Measurements from ENCODE around the gene KCNIP2.
A peak's percentile ranks its signal among the peaks of the same experiment; 100 is the strongest.

KCNIP2 gene

DNA sequence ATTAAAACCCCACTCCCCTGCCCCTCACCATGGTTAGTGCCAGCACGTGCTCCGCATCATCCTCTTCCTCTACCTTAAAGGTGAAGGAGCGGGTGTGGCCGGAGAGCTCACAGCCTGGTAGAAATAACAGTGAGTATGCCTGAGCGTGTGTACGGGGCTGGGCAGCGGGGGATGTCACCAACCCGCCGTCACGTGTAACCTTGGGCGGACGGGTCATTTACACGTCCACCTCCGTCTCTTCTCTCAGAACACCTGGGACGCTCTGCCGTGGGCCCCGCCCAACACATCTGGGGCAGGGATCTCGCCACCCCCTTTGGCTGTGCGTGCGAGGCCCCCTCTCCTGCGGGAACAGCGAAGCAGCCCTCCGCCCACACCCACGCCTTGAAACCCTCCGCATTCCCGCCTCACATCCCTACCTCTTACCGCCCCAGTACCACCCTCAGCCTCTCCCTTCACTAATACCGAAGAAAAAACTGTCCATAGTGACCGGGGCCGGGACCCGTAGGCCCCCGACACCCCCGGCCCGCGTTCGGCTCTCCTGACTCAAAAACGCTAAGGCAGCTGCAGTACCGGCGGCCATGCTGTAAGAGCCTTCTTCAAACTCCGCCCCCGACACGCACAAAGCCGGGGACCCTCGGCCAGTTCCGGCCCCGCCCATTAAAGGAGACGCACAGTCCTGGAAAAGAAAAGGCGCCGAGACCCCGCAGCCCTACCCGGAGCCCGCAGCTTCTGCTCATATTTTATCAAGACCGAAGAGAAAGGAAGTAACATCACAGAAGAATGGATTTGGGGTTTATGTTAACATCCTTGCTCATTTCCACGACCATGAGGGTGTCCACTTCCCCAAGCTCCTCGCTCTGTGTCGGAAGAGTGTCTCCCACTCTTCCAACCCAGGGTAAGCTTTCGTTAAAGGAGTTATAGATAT is 60.5 kb downstream of the KCNIP2 start, which contains the start of gene NPM3:
NPM3 (minus strand) TSS at position 636 of the 925 bp plus-strand sequence; CDS start at position 580, 56 bp downstream.
- DNase-seq (ENCODE audit: low spot score): peak; percentile 90

DNA sequence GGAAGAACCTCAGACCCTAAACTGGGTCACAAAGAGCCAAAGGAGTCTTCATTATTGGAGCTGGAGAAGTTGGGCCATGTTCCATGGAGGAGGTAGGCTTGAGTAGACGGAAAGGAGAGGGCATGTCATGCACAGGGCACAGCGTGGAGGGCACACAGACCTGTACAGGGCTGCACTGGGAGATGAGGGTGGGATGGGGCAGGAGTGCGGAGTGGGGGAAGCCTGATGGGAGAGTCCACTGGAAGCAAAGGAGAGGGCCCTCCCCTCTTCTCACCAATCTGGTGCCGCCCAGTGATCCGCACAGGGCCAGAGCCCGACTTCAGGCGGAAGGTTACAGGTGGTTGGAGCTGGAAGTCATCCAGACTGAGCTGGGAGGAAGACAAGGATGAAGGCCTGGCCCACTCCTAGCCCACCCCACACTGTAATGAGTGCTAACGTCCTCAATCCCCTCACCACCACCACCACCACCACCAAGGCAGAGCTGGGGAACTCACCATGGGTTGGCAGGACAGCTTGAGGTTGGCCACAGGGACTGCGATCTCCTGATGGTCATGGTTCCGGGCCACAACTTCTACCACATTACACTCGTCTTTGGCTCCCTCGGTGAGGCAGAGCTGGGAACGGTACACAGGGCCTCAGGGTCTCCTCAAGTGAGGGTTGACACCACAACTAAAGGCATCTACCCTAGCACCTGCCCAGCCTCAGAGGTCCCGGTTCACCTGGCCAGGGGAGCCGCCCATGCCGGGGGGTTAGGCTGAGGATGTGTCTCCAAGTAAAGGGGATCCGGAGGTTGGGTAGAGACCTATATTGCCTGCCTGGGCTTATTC is 61.4 kb downstream of the KCNIP2 start:
- no peak for DNase-seq (ENCODE audit: low spot score)

DNA sequence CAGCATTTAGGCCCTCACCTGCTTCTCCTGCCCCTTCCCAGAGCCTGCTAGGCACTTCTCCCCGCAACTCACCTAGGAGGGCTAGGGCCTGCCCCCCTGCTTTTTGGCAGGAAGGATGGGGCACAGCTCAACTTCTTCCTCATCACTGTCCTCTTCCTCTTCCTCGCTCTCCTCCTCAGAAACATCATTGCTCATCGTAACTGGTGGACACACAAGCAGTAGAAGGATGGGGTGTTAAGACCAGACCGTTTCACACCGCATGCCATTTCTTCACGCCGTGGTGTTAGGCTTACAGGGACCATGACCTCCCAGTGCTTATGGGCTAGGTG is 62.0 kb downstream of the KCNIP2 start:
- no peak for DNase-seq (ENCODE audit: low spot score)

DNA sequence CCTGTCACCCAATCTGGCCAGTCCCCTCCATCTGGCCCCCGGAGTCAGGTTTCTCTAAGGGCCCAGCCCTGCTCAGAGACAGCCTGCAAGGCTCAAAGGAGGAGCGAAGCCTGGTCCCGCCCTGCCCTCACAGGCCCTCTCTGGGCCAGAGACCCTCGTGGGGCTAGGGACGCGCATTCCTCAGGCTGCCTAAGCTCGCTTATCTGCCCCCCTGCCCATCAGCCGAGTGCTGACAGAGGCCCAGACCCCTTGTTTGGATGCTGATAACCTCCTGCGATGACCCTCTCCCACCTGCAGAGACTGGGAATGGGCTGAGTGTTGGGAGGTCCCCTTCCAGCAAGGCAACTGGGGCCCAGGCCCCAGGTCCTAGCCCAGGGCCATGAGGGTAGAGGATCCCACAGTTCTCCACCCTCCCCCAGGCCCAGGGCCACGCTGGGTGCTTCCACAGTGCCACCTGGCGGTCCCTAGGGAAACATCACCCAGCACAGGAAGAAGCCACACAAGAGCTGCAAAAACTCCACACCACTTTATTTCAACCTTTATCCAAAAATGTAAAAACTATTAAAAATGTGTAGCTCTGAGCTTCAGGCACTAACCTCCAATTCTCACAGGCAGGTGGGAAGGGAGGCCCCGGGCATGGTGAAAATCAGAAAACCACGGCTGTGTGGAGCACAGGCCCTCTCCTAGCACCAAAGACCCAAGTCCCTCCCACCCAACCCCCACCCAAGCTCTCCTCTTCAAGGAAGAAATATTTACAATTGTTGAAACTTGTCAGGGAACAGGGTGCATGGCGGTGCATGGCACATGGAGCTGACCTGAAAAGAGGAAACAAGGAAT is 62.6 kb downstream of the KCNIP2 start:
- peak; percentile 90 for DNase-seq (ENCODE audit: low spot score)

DNA sequence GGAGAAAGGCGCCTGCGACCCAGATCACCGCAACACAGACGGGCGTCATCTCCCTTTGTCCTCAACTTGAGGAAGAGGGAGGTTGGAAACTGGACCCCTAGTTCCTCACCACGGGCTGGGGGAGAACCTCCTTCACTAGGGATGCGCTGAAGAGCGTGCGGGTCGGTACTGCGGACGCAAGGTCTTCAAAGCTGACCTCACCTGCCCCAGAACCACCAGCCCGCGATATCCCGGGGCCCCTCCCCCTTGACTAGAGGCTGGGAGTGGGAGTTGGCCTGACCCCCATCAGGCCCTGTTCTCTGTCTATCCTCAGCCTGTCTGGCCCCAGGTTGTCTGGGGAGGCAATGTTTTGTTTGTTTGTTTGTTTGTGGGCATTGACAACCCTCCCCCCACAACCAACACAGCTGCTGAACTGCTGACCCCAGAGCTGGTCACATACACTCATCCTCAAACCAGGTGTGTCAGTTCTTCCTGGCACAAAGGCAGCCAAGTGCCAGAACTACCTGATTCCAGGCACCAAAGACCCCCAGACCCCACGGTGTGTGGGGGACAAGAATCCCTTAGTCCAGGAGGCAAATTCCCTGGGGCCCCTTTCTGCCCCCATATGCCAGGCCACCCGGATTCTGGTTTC is 63.3 kb downstream of the KCNIP2 start:
- no peak for DNase-seq (ENCODE audit: low spot score)

DNA sequence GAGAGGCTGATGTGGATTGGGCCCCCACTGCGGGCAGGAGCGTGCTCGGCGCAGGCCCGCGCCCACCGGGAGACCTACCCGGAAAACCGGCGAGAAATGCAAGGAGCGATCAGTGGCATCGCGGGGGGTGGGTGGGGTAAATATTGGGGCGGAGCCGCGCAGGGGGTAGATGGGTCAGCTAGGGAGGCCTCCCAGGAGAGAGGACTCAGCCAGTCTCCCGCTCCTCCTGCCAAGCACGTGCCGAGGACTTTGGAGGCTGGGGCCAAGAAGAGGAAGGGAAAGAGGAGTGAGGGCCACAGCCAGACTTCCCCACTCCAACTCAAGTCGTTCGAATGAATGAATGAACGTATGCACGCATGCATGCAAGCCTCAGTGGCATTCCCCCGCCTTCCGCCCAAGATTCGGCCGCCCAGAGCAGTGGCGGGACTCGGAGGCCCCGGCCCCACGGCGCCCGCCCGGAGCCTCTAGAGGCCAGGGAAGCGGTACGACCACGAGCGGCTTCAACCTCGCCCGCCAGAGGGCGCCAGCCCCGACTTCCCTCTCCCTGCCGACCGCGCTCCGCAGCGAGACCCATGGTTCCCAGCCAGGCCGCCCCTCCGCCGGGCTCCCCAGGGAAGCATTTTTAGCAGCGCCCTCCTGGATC is 63.9 kb downstream of the KCNIP2 start:
- DNase-seq (ENCODE audit: low spot score): peak; percentile 87

DNA sequence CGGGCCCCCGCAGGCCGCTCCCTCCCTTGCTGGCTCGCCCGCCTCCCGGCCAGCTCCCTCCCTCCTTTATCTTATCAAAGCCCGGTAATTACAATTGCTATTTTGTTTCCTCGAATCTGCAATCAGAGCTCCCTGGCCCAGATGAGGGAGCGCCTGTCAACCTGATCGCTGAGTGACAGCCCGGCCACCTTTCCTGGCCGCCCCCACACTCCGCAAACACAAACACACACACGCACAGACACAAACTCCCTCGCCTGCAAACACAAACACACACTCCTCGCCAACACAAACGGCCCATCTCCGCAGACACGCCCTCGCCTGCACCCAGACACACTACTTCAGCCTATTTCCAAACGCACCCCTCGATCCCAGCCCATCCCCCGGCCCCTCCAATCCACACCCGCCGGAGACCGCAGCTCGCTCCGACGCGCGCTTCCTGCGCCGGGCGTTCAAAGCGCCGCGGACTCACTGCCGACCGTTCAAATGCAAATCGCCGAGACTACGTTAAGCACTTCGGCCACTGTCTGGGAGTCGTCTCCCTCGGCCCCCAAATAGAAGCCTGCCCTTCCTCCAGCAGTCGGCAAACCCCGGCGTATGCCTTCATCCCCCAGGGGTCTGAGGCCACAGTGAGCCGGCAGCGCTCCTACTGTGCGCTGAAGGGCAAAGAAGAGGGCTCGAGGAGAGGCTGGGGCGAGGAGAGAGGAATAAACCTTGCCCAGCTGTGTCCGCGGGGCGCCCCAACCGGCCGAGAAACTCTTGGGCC is 64.6 kb downstream of the KCNIP2 start:
- DNase-seq (ENCODE audit: low spot score): no peak

DNA sequence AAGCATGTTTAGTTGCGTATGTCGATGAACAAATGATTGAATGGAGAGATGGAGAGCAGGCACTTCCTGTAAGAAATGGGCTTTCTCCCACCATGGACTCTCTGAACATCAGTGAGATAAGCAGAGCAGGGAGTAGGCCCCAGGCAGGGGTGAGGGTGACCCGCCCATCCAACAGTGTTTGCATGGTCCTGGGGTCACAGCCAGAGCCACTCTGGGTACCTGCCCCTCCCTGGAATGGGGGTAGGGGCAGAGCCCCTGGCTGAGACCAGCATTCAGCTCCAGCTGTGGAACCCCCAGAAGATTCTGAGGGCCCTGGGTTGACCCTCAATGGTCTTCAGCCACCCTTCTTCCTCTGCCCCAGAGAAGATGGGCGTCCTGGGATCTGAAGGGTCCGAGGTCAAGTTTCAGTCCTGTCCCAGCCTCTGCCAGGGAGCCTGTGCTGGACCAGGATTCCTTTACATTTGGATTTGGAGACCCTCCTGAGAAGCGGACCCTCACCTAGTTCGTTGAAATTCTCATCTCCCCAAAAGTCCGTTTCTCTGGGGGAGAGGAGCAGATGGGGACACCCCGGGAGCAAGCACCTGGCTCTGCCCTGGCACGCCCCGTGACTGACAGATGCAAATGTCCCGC is 65.3 kb downstream of the KCNIP2 start:
- no peak for DNase-seq (ENCODE audit: low spot score)

DNA sequence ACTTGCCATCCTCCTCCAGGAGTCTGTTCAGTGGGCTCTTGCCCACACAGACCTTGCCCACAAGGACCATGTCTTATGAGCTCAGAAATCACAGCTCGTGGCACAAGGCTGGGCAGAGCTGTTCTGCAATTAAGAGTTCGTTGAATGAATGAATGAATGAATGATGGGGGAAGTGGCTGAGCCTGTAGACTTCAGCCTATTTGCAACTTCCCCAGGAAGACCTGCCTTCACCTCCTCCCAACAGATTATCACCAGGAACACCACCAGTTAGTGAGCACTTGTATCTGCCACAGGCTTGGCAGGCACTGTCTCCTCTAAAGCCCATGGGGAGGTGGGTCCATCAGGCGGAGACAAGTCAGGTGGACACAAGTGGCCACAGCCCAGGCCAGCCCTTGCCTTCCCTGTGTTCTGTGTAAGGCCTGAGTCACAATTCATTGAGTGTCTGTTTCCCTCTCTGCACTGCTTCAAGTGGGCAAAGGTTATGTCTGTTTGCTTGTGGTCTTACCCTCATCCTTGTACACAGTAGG is 65.9 kb downstream of the KCNIP2 start:
- DNase-seq (ENCODE audit: low spot score): no peak

DNA sequence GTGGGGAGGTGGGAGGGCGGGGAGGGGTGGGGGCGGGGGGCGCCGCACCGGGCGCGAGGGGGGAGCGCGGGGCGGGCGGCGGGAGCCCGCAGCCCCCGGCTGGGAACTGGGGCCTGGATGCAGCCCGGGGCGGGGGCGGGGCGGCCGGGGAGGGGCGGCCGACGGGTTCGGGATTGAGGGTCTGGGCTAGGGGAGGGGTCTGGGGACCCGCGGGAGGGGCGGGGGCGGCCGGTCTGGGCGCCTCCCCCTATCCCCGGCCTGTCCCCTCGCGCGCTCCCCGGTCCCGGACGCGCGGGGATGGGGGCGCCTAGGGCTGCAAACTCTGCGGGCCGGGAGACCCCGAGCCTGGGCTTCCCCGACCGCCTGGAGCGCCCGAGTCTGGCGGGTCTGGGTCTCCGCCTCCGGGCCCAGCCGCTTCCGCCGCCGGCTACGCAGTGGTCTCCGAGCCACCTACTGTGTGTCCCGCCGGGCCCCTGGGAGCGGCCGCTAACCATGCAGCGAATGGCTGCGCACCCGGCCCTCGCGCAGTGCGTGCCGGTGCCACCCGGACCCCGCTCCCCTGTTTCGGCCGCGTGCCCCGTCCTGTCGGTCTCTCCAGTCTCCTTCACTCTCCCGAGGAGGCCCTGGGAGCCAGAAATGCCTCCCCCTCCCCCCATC is 67.3 kb downstream of the KCNIP2 start:
- no peak for DNase-seq (ENCODE audit: low spot score)
